NCI-H345 treated with DMSO at 0.1 percent for 48 hours (cell line): ENCODE data around the gene CBY2.
"Not testable (repeated sequence)": the region's sequence is repeated elsewhere in the genome, so short reads cannot be mapped to it uniquely, and the experiment has no call there.

Source experiments
- DNase-seq: peaks from one replicate; lab custom pipeline; 2025; ENCODE audit not compliant: unreplicated experiment; lab: John Stamatoyannopoulos, UW

CBY2 gene

GRCh38 chr13:45702088-45702487 lies at the start of gene CBY2:
Gene CBY2, plus strand, starts transcription at chr13:45702320. Its CDS starts 71 bp downstream, at chr13:45702391.
- no peak for DNase-seq

GRCh38 chr13:45654633-45655349 lies 47.3 kb upstream of the CBY2 start:
- no peak for DNase-seq

- DNase-seq, result no peak
These were observed 43.4 kb upstream of the CBY2 start for GRCh38 chr13:45658586-45659235.

GRCh38 chr13:45659536-45659935 lies 42.6 kb upstream of the CBY2 start:
- no peak for DNase-seq

- DNase-seq, result not testable (repeated sequence)
These were observed 41.7 kb upstream of the CBY2 start for GRCh38 chr13:45660458-45660857.

GRCh38 chr13:45662162-45662561 lies 40.0 kb upstream of the CBY2 start:
- no peak for DNase-seq

GRCh38 chr13:45662903-45663302 lies 39.2 kb upstream of the CBY2 start:
- not testable (repeated sequence) for DNase-seq

- DNase-seq, result not testable (repeated sequence)
These were observed 32.5 kb upstream of the CBY2 start for GRCh38 chr13:45669626-45670025.

- DNase-seq, result peak; percentile 20
These were observed 31.8 kb upstream of the CBY2 start for GRCh38 chr13:45670189-45670885.

GRCh38 chr13:45674908-45675307 lies 27.2 kb upstream of the CBY2 start:
- DNase-seq, result no peak

- DNase-seq, result peak; percentile 49
These were observed 23.8 kb upstream of the CBY2 start for GRCh38 chr13:45678282-45678681.

GRCh38 chr13:45681113-45681512 lies 21.0 kb upstream of the CBY2 start:
- DNase-seq, result no peak

- no peak for DNase-seq
These were observed 19.6 kb upstream of the CBY2 start for GRCh38 chr13:45682494-45683008.

GRCh38 chr13:45683701-45684100 lies 18.4 kb upstream of the CBY2 start:
- DNase-seq, result no peak

GRCh38 chr13:45688577-45688976 lies 13.5 kb upstream of the CBY2 start:
- DNase-seq, result no peak

- no peak for DNase-seq
These were observed 11.5 kb upstream of the CBY2 start for GRCh38 chr13:45690636-45691035.

- no peak for DNase-seq
These were observed 10.9 kb upstream of the CBY2 start for GRCh38 chr13:45691251-45691650.

- DNase-seq, result no peak
These were observed 10.5 kb upstream of the CBY2 start for GRCh38 chr13:45691667-45692066.

- DNase-seq, result no peak
These were observed 6.9 kb upstream of the CBY2 start for GRCh38 chr13:45695198-45695730.

GRCh38 chr13:45696610-45697226 lies 5.4 kb upstream of the CBY2 start:
- DNase-seq, result no peak
